ENCODE measurements around the gene C1D. TPM values are rescaled to one million over a fixed set of nuclear protein-coding genes. Genes with fewer than 3 reads are reported as not detected.

Gene C1D
- polyA plus RNA-seq, 4 donors = 40.8 to 61.9 (median 52.7) TPM

GRCh38 chr2:68059784-68060525 lies 2.8 kb downstream of the C1D start:
- DNase-seq (ENCODE audit: low read depth in 4 of 4, low spot score in 2 of 4) = no peak

- DNase-seq (ENCODE audit: low read depth in 4 of 4, low spot score in 2 of 4) = no peak
These were observed 5.0 kb downstream of the C1D start for GRCh38 chr2:68057658-68058396.

GRCh38 chr2:68052717-68053422 lies 9.9 kb downstream of the C1D start:
- DNase-seq (ENCODE audit: low read depth in 4 of 4, low spot score in 2 of 4) = no peak

- no peak for DNase-seq (ENCODE audit: low read depth in 4 of 4, low spot score in 2 of 4)
These were observed 12.5 kb downstream of the C1D start for GRCh38 chr2:68050353-68050752.

GRCh38 chr2:68046642-68047240 lies 16.1 kb downstream of the C1D start:
- no peak for DNase-seq (ENCODE audit: low read depth in 4 of 4, low spot score in 2 of 4)

GRCh38 chr2:68046224-68046623 lies 16.6 kb downstream of the C1D start:
- DNase-seq (ENCODE audit: low read depth in 4 of 4, low spot score in 2 of 4) = no peak

- no peak for DNase-seq (ENCODE audit: low read depth in 4 of 4, low spot score in 2 of 4)
These were observed 17.5 kb downstream of the C1D start for GRCh38 chr2:68045342-68045741.

- no peak for DNase-seq (ENCODE audit: low read depth in 4 of 4, low spot score in 2 of 4)
These were observed 18.7 kb downstream of the C1D start for GRCh38 chr2:68044099-68044498.

- no peak for DNase-seq (ENCODE audit: low read depth in 4 of 4, low spot score in 2 of 4)
These were observed 19.1 kb downstream of the C1D start for GRCh38 chr2:68043695-68044094.

GRCh38 chr2:68043032-68043431 lies 19.8 kb downstream of the C1D start:
- DNase-seq (ENCODE audit: low read depth in 4 of 4, low spot score in 2 of 4) = no peak

GRCh38 chr2:68041704-68042245 lies 21.0 kb downstream of the C1D start:
- DNase-seq (ENCODE audit: low read depth in 4 of 4, low spot score in 2 of 4) = no peak

GRCh38 chr2:68040078-68040477 lies 22.7 kb downstream of the C1D start:
- DNase-seq (ENCODE audit: low read depth in 4 of 4, low spot score in 2 of 4) = no peak

GRCh38 chr2:68039317-68039716 lies 23.5 kb downstream of the C1D start:
- DNase-seq (ENCODE audit: low read depth in 4 of 4, low spot score in 2 of 4) = no peak

- no peak for DNase-seq (ENCODE audit: low read depth in 4 of 4, low spot score in 2 of 4)
These were observed 30.1 kb downstream of the C1D start for GRCh38 chr2:68032702-68033101.

- peak; percentile 41 to 64 (median 62) for DNase-seq (ENCODE audit: low read depth in 4 of 4, low spot score in 2 of 4)
These were observed 31.2 kb downstream of the C1D start for GRCh38 chr2:68031542-68032160.

GRCh38 chr2:68031043-68031442 lies 31.8 kb downstream of the C1D start:
- DNase-seq (ENCODE audit: low read depth in 4 of 4, low spot score in 2 of 4) = no peak

- no peak for DNase-seq (ENCODE audit: low read depth in 4 of 4, low spot score in 2 of 4)
These were observed 32.3 kb downstream of the C1D start for GRCh38 chr2:68030529-68030928.

GRCh38 chr2:68027959-68028358 lies 34.8 kb downstream of the C1D start:
- no peak for DNase-seq (ENCODE audit: low read depth in 4 of 4, low spot score in 2 of 4)

- no peak for DNase-seq (ENCODE audit: low read depth in 4 of 4, low spot score in 2 of 4)
These were observed 38.4 kb downstream of the C1D start for GRCh38 chr2:68024450-68024849.

GRCh38 chr2:68023904-68024303 lies 38.9 kb downstream of the C1D start:
- no peak for DNase-seq (ENCODE audit: low read depth in 4 of 4, low spot score in 2 of 4)
